PFSK-1 (cell line): Measurements from ENCODE around the gene IFNA5.

ENCODE experiments used
- POLR2AphosphoS5 ChIP-seq: IDR thresholded peaks from 2 replicates; pipeline ENCODE4 v1.6.1; 2012; ENCODE audit warnings: low read depth, mild to moderate bottlenecking, control low read depth, low read length, moderate library complexity
- SIN3A ChIP-seq: IDR thresholded peaks from 2 replicates; pipeline ENCODE4 v1.6.1; 2012; ENCODE audit warnings: mild to moderate bottlenecking, low read length, moderate library complexity, borderline replicate concordance; ENCODE audit not compliant: insufficient read depth
- TAF1 ChIP-seq: IDR thresholded peaks from 2 replicates; pipeline ENCODE4 v1.6.1; 2012; ENCODE audit warnings: low read length, control low read depth, borderline replicate concordance; ENCODE audit not compliant: insufficient read depth
- TF ChIP-seq, protein P1 (sequence below), 2 experiments: IDR thresholded peaks; 2 replicates each; pipeline versions ENCODE4 v1.6.1 to v1.8.0; 2011 to 2012; ENCODE audit warnings: low read depth in 2 of 2, low read length in 2 of 2, control low read depth in 1 of 2, inconsistent platforms in 1 of 2, mild to moderate bottlenecking in 1 of 2, moderate library complexity in 1 of 2; ENCODE audit not compliant: insufficient read depth in 1 of 2

DNA sequence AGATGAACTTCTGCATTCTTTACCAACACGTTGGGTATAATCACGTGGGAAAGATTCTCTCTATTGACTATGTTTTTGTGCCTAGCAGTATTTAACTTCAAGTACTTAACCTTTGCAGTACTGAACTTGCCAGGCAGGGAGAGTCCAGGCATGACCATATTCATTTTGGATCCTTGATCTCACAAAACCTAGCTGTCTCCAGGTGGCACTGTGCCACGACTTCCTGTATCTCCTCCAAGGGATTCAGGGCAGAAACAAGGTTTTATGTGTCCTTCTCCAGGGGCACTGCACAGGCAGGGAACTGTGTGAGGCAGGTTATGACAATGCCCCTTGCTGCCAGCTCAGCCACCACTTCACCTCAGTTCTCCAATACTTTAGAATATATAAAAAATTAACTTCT is 11.7 kb upstream of the IFNA5 start:
- TF ChIP-seq, protein P1, sequence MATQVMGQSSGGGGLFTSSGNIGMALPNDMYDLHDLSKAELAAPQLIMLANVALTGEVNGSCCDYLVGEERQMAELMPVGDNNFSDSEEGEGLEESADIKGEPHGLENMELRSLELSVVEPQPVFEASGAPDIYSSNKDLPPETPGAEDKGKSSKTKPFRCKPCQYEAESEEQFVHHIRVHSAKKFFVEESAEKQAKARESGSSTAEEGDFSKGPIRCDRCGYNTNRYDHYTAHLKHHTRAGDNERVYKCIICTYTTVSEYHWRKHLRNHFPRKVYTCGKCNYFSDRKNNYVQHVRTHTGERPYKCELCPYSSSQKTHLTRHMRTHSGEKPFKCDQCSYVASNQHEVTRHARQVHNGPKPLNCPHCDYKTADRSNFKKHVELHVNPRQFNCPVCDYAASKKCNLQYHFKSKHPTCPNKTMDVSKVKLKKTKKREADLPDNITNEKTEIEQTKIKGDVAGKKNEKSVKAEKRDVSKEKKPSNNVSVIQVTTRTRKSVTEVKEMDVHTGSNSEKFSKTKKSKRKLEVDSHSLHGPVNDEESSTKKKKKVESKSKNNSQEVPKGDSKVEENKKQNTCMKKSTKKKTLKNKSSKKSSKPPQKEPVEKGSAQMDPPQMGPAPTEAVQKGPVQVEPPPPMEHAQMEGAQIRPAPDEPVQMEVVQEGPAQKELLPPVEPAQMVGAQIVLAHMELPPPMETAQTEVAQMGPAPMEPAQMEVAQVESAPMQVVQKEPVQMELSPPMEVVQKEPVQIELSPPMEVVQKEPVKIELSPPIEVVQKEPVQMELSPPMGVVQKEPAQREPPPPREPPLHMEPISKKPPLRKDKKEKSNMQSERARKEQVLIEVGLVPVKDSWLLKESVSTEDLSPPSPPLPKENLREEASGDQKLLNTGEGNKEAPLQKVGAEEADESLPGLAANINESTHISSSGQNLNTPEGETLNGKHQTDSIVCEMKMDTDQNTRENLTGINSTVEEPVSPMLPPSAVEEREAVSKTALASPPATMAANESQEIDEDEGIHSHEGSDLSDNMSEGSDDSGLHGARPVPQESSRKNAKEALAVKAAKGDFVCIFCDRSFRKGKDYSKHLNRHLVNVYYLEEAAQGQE (IDR thresholded peaks at IDR 0.05; ENCODE audit: insufficient read depth in 1 of 2, low read depth in 2 of 2, low read length in 2 of 2), result no peak
- TF ChIP-seq TAF1 (no peak), POLR2AphosphoS5 (no peak), SIN3A (no peak)
